Transverse colon (tissue), 4 donors: Measurements from ENCODE around the gene NALF2. TPM values are rescaled to one million over a fixed set of nuclear protein-coding genes. Genes with fewer than 3 reads are reported as not detected.

ENCODE experiments used
- DNase-seq: peaks from one replicate; pipeline ENCODE4 v3.0.0-alpha.2; 2019
- H3K27ac ChIP-seq, 4 donors: fragments of 200-600 bp; sonication (generic); 2 replicates each; pipeline ENCODE4 v1.5.1; 2016 to 2018; ENCODE audit warnings: inconsistent platforms in 4 of 4
- H3K27me3 ChIP-seq: fragments of 200-600 bp; sonication (generic); 2 replicates; pipeline ENCODE4 v1.5.1; 2017; ENCODE audit warnings: inconsistent platforms
- H3K36me3 ChIP-seq, 4 donors: fragments of 200-600 bp; sonication (generic); 2 replicates each; pipeline ENCODE4 v1.5.1; 2017 to 2019; ENCODE audit warnings: inconsistent platforms in 4 of 4
- H3K4me1 ChIP-seq, 4 donors: fragments of 200-600 bp; sonication (generic); 2 replicates each; pipeline ENCODE4 v1.5.1; 2017 to 2020; ENCODE audit warnings: inconsistent platforms in 4 of 4
- H3K4me3 ChIP-seq, 4 donors: fragments of 200-600 bp; sonication (generic); 1 replicate in 1 of 4; 2 replicates in 3 of 4; pipeline versions ENCODE4 v1.5.1 to v1.6.1; 2017 to 2019; ENCODE audit warnings: inconsistent platforms in 4 of 4
- H3K9me3 ChIP-seq, 2 donors: fragments of 200-600 bp; sonication (generic); 2 replicates each; pipeline ENCODE4 v1.5.1; 2017 to 2019; ENCODE audit warnings: inconsistent platforms in 2 of 2
- CTCF ChIP-seq, 5 experiments: fragments of 200-600 bp in 3 of 5; fragments of 450-650 bp in 2 of 5; sonication (generic) in 3 of 5; IDR thresholded peaks; 1 replicate in 2 of 5; 2 replicates in 3 of 5; pipeline ENCODE4 v1.5.1; 2016 to 2017; ENCODE audit warnings: antibody characterized with exemption in 5 of 5, inconsistent platforms in 3 of 5, mild to moderate bottlenecking in 2 of 5, moderate library complexity in 1 of 5
- EP300 ChIP-seq: sonication (generic); formaldehyde crosslinking; IDR thresholded peaks from one replicate; pipeline ENCODE4 v1.6.1; 2017; ENCODE audit warnings: antibody characterized with exemption, low read depth
- POLR2A ChIP-seq: fragments of 450-650 bp; IDR thresholded peaks from one replicate; pipeline ENCODE4 v1.6.1; 2016; ENCODE audit warnings: antibody characterized with exemption, mild to moderate bottlenecking, moderate library complexity
- POLR2AphosphoS5 ChIP-seq, 3 donors: sonication (generic); formaldehyde crosslinking; IDR thresholded peaks; one replicate each; pipeline ENCODE4 v1.6.1; 2016; ENCODE audit warnings: antibody characterized with exemption in 3 of 3
- WGBS, 2 donors: methylation state at CpG; one replicate each; pipeline ENCODE4 v1.1.5; 2018; ENCODE audit warnings: low coverage in 1 of 2; 5-methylcytosine and 5-hydroxymethylcytosine counted together
- in situ Hi-C, 4 donors: fragments of 200-750 bp; cut with MboI; loops; one replicate each; pipeline versions ENCODE4 v1.15.0 to v1.15.1; 2017; ENCODE audit warnings: low sequenced_read_pairs in 3 of 4, low pct_ligation_motif_present in 1 of 4, low pct_unique_long_range_greater_than_20kb in 1 of 4
- intact Hi-C: fragments of 100-400 bp; cut with DNase I; formaldehyde crosslinking; loops from one replicate; pipeline ENCODE4 v1.15.1; 2023; ENCODE audit warnings: low total_unique reads
- total RNA-seq, 4 donors: library from RNA; depleted of rRNA; stranded (reverse); fragments of >200 nt; gene quantifications; one replicate each; pipeline ENCODE4 v1.1.0, GENCODE V29; 2016

NALF2 gene
- total RNA-seq, 4 donors from 2014 or later: 0.27 to 0.48 TPM; not detected in 2

- no peaks in the 10 kb centered on the region for H3K27me3 ChIP-seq
- H3K36me3 ChIP-seq: no peaks in the 10 kb centered on the region
- in situ Hi-C loops: loop anchor here in 2 of 4 donors (25.0 kb wide), 1 partner anchor 491 kb away; the partner anchor contains the start of gene AWAT2 (in 2 of the 2)
- no peak overlapping the region for H3K27ac ChIP-seq
- DNase-seq: no peak
- no peak overlapping the region for H3K4me3 ChIP-seq
- H3K4me1 ChIP-seq: no peaks in the 10 kb centered on the region
- TF ChIP-seq POLR2AphosphoS5 (IDR thresholded peaks at IDR 0.05) (no peak), EP300 (no peak), POLR2A (no peak), CTCF (IDR thresholded peaks at IDR 0.05) (no peak)
- 50% methylated on average over 8 of the region's 8 CpGs; no CpG with 5 or more reads in 1 of the 2 donors for WGBS, 2 donors
- intact Hi-C loops: no loop called here
- no peaks in the 10 kb centered on the region for H3K9me3 ChIP-seq
Measured at GRCh38 chrX:69546417-69546816, 42.3 kb downstream of the NALF2 start.

GRCh38 chrX:69546978-69547377 is 42.9 kb downstream of the NALF2 start:
- in situ Hi-C loops: loop anchor here in 2 of 4 donors (25.0 kb wide), 1 partner anchor 490 kb away; the partner anchor contains the start of gene AWAT2 (in 2 of the 2)

GRCh38 chrX:69551421-69552009 is 47.4 kb downstream of the NALF2 start:
- intact Hi-C loops (no loop called here), in situ Hi-C loops (no loop called here)
- Histone ChIP-seq H3K4me1 (no peaks in the 10 kb centered on the region), H3K9me3 (no peaks in the 10 kb centered on the region), H3K27ac (no peak overlapping the region), H3K4me3 (no peak overlapping the region), H3K36me3 (no peaks in the 10 kb centered on the region), H3K27me3 (no peaks in the 10 kb centered on the region)
- no peak for DNase-seq
- WGBS, 2 donors: 52 to 67% methylated on average over 1 to 7 of the region's 7 CpGs
- TF ChIP-seq CTCF (IDR thresholded peaks at IDR 0.05) (no peak), POLR2AphosphoS5 (IDR thresholded peaks at IDR 0.05) (no peak), EP300 (no peak), POLR2A (no peak)

More at GRCh38 chrX:69546978-69547377, 42.9 kb downstream of the NALF2 start:
- DNase-seq: no peak
- no peak for TF ChIP-seq EP300
- no peaks in the 10 kb centered on the region for H3K4me1 ChIP-seq
- 85% methylated on average over 5 of the region's 5 CpGs; no CpG with 5 or more reads in 1 of the 2 donors for WGBS, 2 donors
- H3K36me3 ChIP-seq: no peaks in the 10 kb centered on the region
- intact Hi-C loops: no loop called here
- no peaks in the 10 kb centered on the region for H3K27me3 ChIP-seq
- no peak overlapping the region for H3K4me3 ChIP-seq
- no peak overlapping the region for H3K27ac ChIP-seq
- H3K9me3 ChIP-seq: no peaks in the 10 kb centered on the region

GRCh38 chrX:69552512-69552911 is 48.4 kb downstream of the NALF2 start:
- Histone ChIP-seq H3K36me3 (no peaks in the 10 kb centered on the region), H3K27ac (no peak overlapping the region), H3K27me3 (no peaks in the 10 kb centered on the region), H3K9me3 (no peaks in the 10 kb centered on the region), H3K4me1 (no peaks in the 10 kb centered on the region), H3K4me3 (no peak overlapping the region)
- in situ Hi-C loops (no loop called here), intact Hi-C loops (no loop called here)
- no peak for TF ChIP-seq POLR2A
- TF ChIP-seq POLR2AphosphoS5 (IDR thresholded peaks at IDR 0.05): no peak
- TF ChIP-seq CTCF (IDR thresholded peaks at IDR 0.05): no peak
- 77% methylated on average over 4 of the region's 4 CpGs; no CpG with 5 or more reads in 1 of the 2 donors for WGBS, 2 donors
- DNase-seq: no peak

Other genes starting within 250 kb of the NALF2 start
- 10 to 100 TPM in 1 of 4 donors, 1 to 10 TPM in 1, under 1 TPM in 2; 0.37 to 12.4 (median 3.8) TPM for gene EDA, start 111.8 kb downstream of the NALF2 start, total RNA-seq